ENCODE results near the gene LCN6.

GRCh38 chr9:136712690-136713544 is 35.4 kb downstream of the LCN6 start:
- TF ChIP-seq CTCF (IDR thresholded peaks at IDR 0.05), result no peak
- no peak for TF ChIP-seq POLR2A (IDR thresholded peaks at IDR 0.05)
